Measurements from ENCODE around the gene NET1.

The NET1 gene

GRCh38 chr10:5391790-5392189, 20.6 kb upstream of the NET1 start:
- TF ChIP-seq POLR2AphosphoS5 (IDR thresholded peaks at IDR 0.05; ENCODE audit: borderline replicate concordance, low read depth, low read length): no peak
- no peak for TF ChIP-seq FOXP2 (optimal IDR thresholded peaks at IDR 0.05; ENCODE audit: control extremely low read depth, extremely low read length, insufficient read depth)
- TF ChIP-seq EZH2 (IDR thresholded peaks at IDR 0.05): no peak
- DNase-seq (ENCODE audit: low read depth, low spot score): no peak
- Histone ChIP-seq H3K27ac (no peak overlapping the region), H3K9ac (ENCODE audit: insufficient read length) (no peak overlapping the region), H3K36me3 (ENCODE audit: insufficient read depth, low read length) (no peaks in the 10 kb centered on the region), H3K4me3 (no peak overlapping the region), H3K9me3 (ENCODE audit: low read depth, low read length) (no peaks in the 10 kb centered on the region)

- Histone ChIP-seq H3K9ac (ENCODE audit: insufficient read length) (no peak overlapping the region), H3K9me3 (ENCODE audit: low read depth, low read length) (no peaks in the 10 kb centered on the region), H3K4me3 (no peak overlapping the region), H3K36me3 (ENCODE audit: insufficient read depth, low read length) (no peaks in the 10 kb centered on the region), H3K27ac (no peak overlapping the region)
- TF ChIP-seq FOXP2 (optimal IDR thresholded peaks at IDR 0.05; ENCODE audit: control extremely low read depth, extremely low read length, insufficient read depth): no peak
- no peak for TF ChIP-seq EZH2 (IDR thresholded peaks at IDR 0.05)
- no peak for TF ChIP-seq POLR2AphosphoS5 (IDR thresholded peaks at IDR 0.05; ENCODE audit: borderline replicate concordance, low read depth, low read length)
- no peak for DNase-seq (ENCODE audit: low read depth, low spot score)
Observed at GRCh38 chr10:5393529-5393928, 18.8 kb upstream of the NET1 start.

- Histone ChIP-seq H3K36me3 (ENCODE audit: insufficient read depth, low read length) (no peaks in the 10 kb centered on the region), H3K9ac (ENCODE audit: insufficient read length) (no peak overlapping the region), H3K4me3 (no peak overlapping the region), H3K9me3 (ENCODE audit: low read depth, low read length) (no peaks in the 10 kb centered on the region), H3K27ac (no peak overlapping the region)
- no peak for TF ChIP-seq EZH2 (IDR thresholded peaks at IDR 0.05)
- no peak for TF ChIP-seq FOXP2 (optimal IDR thresholded peaks at IDR 0.05; ENCODE audit: control extremely low read depth, extremely low read length, insufficient read depth)
- TF ChIP-seq POLR2AphosphoS5 (IDR thresholded peaks at IDR 0.05; ENCODE audit: borderline replicate concordance, low read depth, low read length): no peak
- no peak for DNase-seq (ENCODE audit: low read depth, low spot score)
Observed at GRCh38 chr10:5395168-5395567, 17.2 kb upstream of the NET1 start.

- H3K9me3 ChIP-seq (ENCODE audit: low read depth, low read length): no peaks in the 10 kb centered on the region
- no peak overlapping the region for H3K9ac ChIP-seq (ENCODE audit: insufficient read length)
- H3K27ac ChIP-seq: no peak overlapping the region
- no peak for TF ChIP-seq FOXP2 (optimal IDR thresholded peaks at IDR 0.05; ENCODE audit: control extremely low read depth, extremely low read length, insufficient read depth)
- TF ChIP-seq EZH2 (IDR thresholded peaks at IDR 0.05): no peak
- TF ChIP-seq POLR2AphosphoS5 (IDR thresholded peaks at IDR 0.05; ENCODE audit: borderline replicate concordance, low read depth, low read length): no peak
- no peak for DNase-seq (ENCODE audit: low read depth, low spot score)
- no peaks in the 10 kb centered on the region for H3K36me3 ChIP-seq (ENCODE audit: insufficient read depth, low read length)
- no peak overlapping the region for H3K4me3 ChIP-seq
Observed at GRCh38 chr10:5396556-5397300, 15.6 kb upstream of the NET1 start.

DNA sequence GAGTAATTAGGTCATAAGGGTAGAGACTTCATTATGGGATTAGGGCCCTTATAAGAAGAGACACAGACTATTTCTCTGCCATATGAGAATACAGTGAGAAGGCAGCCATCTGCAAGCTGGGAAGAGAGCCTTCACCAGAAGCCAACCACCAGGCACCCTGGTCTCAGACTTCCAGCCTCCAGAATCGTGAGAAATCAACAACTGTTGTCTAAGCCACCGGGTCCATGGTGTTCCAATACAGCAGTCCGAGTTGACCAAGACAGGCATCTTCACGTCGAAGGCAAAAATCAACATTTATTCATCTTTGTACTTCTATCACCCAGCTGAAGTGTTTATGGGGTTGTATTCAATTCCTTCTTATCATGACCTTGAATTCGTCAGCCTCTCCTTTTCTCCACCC, 13.0 kb upstream of the NET1 start:
- Histone ChIP-seq H3K36me3 (ENCODE audit: insufficient read depth, low read length) (no peaks in the 10 kb centered on the region), H3K9me3 (ENCODE audit: low read depth, low read length) (no peaks in the 10 kb centered on the region), H3K4me3 (no peak overlapping the region)

DNA sequence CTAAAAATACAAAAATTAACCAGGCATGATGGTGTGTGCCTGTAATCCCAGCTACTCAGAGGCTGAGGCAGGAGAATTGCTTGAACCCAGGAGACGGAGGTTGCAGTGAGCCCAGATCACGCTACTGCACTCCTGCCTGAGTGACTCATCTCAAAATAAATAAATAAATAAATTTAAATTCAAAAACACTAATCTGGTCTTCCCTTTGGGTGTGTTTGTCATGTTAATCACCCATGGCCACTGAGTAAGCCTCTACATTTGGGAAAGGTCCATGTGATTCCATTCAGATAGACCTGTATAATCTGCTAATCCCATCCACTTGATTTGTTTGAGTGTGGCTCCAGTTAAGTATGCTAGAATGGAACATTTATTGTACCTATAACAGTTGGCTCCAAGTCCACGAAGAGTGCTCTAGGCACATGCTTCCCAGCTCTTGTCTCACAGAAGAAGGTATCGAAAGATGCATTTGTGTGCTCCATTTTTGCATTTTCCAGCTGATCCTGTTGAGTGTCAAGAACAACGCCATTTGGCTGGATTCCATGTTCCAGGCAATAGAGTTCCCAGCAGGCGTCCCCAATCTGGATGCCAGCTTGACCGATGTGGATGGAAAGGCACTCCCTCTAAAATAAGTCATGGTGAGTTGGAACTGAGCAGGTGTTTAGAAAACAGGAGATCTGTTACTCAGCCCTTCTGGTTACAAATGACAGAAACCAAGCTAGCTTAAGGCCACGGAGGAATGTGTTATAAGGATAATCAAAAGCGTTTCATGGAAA, 11.7 kb upstream of the NET1 start:
- TF ChIP-seq EZH2 (IDR thresholded peaks at IDR 0.05) (no peak), POLR2AphosphoS5 (IDR thresholded peaks at IDR 0.05; ENCODE audit: borderline replicate concordance, low read depth, low read length) (no peak), FOXP2 (optimal IDR thresholded peaks at IDR 0.05; ENCODE audit: control extremely low read depth, extremely low read length, insufficient read depth) (no peak)
- Histone ChIP-seq H3K36me3 (ENCODE audit: insufficient read depth, low read length) (no peaks in the 10 kb centered on the region), H3K9me3 (ENCODE audit: low read depth, low read length) (no peaks in the 10 kb centered on the region), H3K27ac (no peak overlapping the region), H3K9ac (ENCODE audit: insufficient read length) (no peak overlapping the region), H3K4me3 (no peak overlapping the region)
- no peak for DNase-seq (ENCODE audit: low read depth, low spot score)

More for the DNA sequence above, 13.0 kb upstream of the NET1 start:
- no peak for DNase-seq (ENCODE audit: low read depth, low spot score)
- no peak overlapping the region for H3K27ac ChIP-seq
- H3K9ac ChIP-seq (ENCODE audit: insufficient read length): no peak overlapping the region
- no peak for TF ChIP-seq POLR2AphosphoS5 (IDR thresholded peaks at IDR 0.05; ENCODE audit: borderline replicate concordance, low read depth, low read length)
- TF ChIP-seq EZH2 (IDR thresholded peaks at IDR 0.05): no peak
- no peak for TF ChIP-seq FOXP2 (optimal IDR thresholded peaks at IDR 0.05; ENCODE audit: control extremely low read depth, extremely low read length, insufficient read depth)

GRCh38 chr10:5402798-5403197, 9.6 kb upstream of the NET1 start:
- Histone ChIP-seq H3K36me3 (ENCODE audit: insufficient read depth, low read length) (no peaks in the 10 kb centered on the region), H3K4me3 (no peak overlapping the region), H3K9ac (ENCODE audit: insufficient read length) (no peak overlapping the region), H3K9me3 (ENCODE audit: low read depth, low read length) (no peaks in the 10 kb centered on the region), H3K27ac (no peak overlapping the region)
- no peak for DNase-seq (ENCODE audit: low read depth, low spot score)
- TF ChIP-seq EZH2 (IDR thresholded peaks at IDR 0.05) (no peak), FOXP2 (optimal IDR thresholded peaks at IDR 0.05; ENCODE audit: control extremely low read depth, extremely low read length, insufficient read depth) (no peak), POLR2AphosphoS5 (IDR thresholded peaks at IDR 0.05; ENCODE audit: borderline replicate concordance, low read depth, low read length) (no peak)

GRCh38 chr10:5404208-5405041, 7.9 kb upstream of the NET1 start, which contains the start of gene TUBAL3:
TSS of gene TUBAL3 (minus strand) at chr10:5404828. CDS start at chr10:5404792, 36 bp downstream.
- H3K27ac ChIP-seq: no peak within 1 kb of the TSS
- no peak within 1 kb of the TSS for H3K4me3 ChIP-seq
- TF ChIP-seq EZH2 (IDR thresholded peaks at IDR 0.05): no peak
- no peak for TF ChIP-seq POLR2AphosphoS5 (IDR thresholded peaks at IDR 0.05; ENCODE audit: borderline replicate concordance, low read depth, low read length)
- no peak for TF ChIP-seq FOXP2 (optimal IDR thresholded peaks at IDR 0.05; ENCODE audit: control extremely low read depth, extremely low read length, insufficient read depth)
- no peak for DNase-seq (ENCODE audit: low read depth, low spot score)
- H3K36me3 ChIP-seq (ENCODE audit: insufficient read depth, low read length): no peaks in the 10 kb centered on the region
- no peak within 1 kb of the TSS for H3K9ac ChIP-seq (ENCODE audit: insufficient read length)
- H3K9me3 ChIP-seq (ENCODE audit: low read depth, low read length): no peaks in the 10 kb centered on the region
